ENCODE data around the gene PPTC7.

DNA sequence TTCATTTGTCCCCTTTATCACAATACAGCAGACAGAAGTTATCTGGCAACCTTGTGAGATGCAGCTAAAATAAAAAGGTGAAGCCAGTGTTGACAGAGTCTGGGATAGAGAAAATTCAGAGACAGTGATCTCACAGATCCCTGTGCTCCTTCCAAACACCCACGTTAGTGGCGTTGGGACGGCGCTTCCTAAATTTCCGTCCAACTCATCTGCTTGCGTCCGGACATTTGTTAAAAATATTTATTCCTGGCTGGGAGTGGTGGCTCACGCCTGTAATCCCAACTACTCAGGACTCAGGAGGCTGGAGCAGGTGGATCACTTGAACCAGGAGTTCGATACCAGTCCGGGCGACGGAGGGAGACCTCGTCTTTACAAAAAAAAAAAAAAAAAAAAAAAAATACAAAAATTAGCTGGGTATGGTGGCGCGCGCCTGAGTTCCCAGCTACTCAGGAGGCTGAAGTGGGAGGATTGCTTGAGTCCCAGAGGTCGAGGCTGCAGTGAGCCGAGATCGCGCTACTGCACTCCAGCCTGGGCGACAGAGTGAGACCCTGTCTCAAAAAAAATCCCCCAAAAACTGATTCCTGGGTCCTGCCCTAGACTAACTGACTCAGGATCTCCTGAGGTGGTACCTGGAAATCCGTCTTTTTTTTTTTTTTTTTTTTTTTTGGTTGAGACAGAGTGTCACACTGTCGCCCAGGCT, 30.1 kb upstream of the PPTC7 start:
- TF ChIP-seq CREB1 (IDR thresholded peaks at IDR 0.05; ENCODE audit: low read depth) (no peak), TCF12 (IDR thresholded peaks at IDR 0.05; ENCODE audit: low read depth) (no peak)

Data from Ishikawa (cell line).